Measurements from ENCODE around the gene P2RY6.

The P2RY6 gene

GRCh38 chr11:73291196-73291595, 19.1 kb downstream of the P2RY6 start:
- Histone ChIP-seq H3K36me3 (no peaks in the 10 kb centered on the region), H3K4me1 (ENCODE audit: control insufficient read depth in 1 of 2, insufficient read depth in 1 of 2, low read depth in 1 of 2, low read length in 1 of 2) (peaks cover 35 to 39% of the 10 kb centered on the region in 2 experiments), H3K4me3 (ENCODE audit: low read depth in 1 of 2, low read length in 1 of 2) (no peak overlapping the region), H3K9me3 (no peaks in the 10 kb centered on the region), H3K27ac (no peak overlapping the region), H3K27me3 (no peaks in the 10 kb centered on the region)
- TF ChIP-seq CTCF (IDR thresholded peaks at IDR 0.05): no peak

GRCh38 chr11:73291781-73292524, 19.8 kb downstream of the P2RY6 start:
- peaks cover 35 to 37% of the 10 kb centered on the region in 2 experiments for H3K4me1 ChIP-seq (ENCODE audit: control insufficient read depth in 1 of 2, insufficient read depth in 1 of 2, low read depth in 1 of 2, low read length in 1 of 2)
- no peak overlapping the region for H3K27ac ChIP-seq
- TF ChIP-seq CTCF (IDR thresholded peaks at IDR 0.05): no peak
- H3K4me3 ChIP-seq (ENCODE audit: low read depth in 1 of 2, low read length in 1 of 2): no peak overlapping the region
- no peaks in the 10 kb centered on the region for H3K9me3 ChIP-seq
- H3K36me3 ChIP-seq: no peaks in the 10 kb centered on the region
- no peaks in the 10 kb centered on the region for H3K27me3 ChIP-seq

GRCh38 chr11:73292525-73292894, 20.4 kb downstream of the P2RY6 start:
- Histone ChIP-seq H3K4me3 (ENCODE audit: low read depth in 1 of 2, low read length in 1 of 2) (no peak overlapping the region), H3K36me3 (no peaks in the 10 kb centered on the region), H3K27me3 (no peaks in the 10 kb centered on the region), H3K4me1 (ENCODE audit: control insufficient read depth in 1 of 2, insufficient read depth in 1 of 2, low read depth in 1 of 2, low read length in 1 of 2) (peaks cover 31 to 32% of the 10 kb centered on the region in 2 experiments), H3K9me3 (no peaks in the 10 kb centered on the region), H3K27ac (no peak overlapping the region)
- TF ChIP-seq CTCF (IDR thresholded peaks at IDR 0.05): no peak

- H3K27ac ChIP-seq: no peak overlapping the region
- no peak for TF ChIP-seq CTCF (IDR thresholded peaks at IDR 0.05)
- no peaks in the 10 kb centered on the region for H3K27me3 ChIP-seq
- no peak overlapping the region for H3K4me3 ChIP-seq (ENCODE audit: low read depth in 1 of 2, low read length in 1 of 2)
- no peaks in the 10 kb centered on the region for H3K9me3 ChIP-seq
- peaks cover 22 to 28% of the 10 kb centered on the region in 2 experiments for H3K4me1 ChIP-seq (ENCODE audit: control insufficient read depth in 1 of 2, insufficient read depth in 1 of 2, low read depth in 1 of 2, low read length in 1 of 2)
- H3K36me3 ChIP-seq: no peaks in the 10 kb centered on the region
Observed at GRCh38 chr11:73293356-73293936, 21.3 kb downstream of the P2RY6 start.

- no peak for TF ChIP-seq CTCF (IDR thresholded peaks at IDR 0.05)
- Histone ChIP-seq H3K27me3 (no peaks in the 10 kb centered on the region), H3K9me3 (no peaks in the 10 kb centered on the region), H3K36me3 (no peaks in the 10 kb centered on the region), H3K27ac (no peak overlapping the region), H3K4me1 (ENCODE audit: control insufficient read depth in 1 of 2, insufficient read depth in 1 of 2, low read depth in 1 of 2, low read length in 1 of 2) (peaks cover 19 to 27% of the 10 kb centered on the region in 2 experiments), H3K4me3 (ENCODE audit: low read depth in 1 of 2, low read length in 1 of 2) (no peak overlapping the region)
Observed at GRCh38 chr11:73294604-73295003, 22.5 kb downstream of the P2RY6 start.

Measured in neutrophil (primary cell).